Left ventricle myocardium inferior (tissue), 1 donor: ENCODE measurements around the gene GNAI1. TPM values are rescaled to one million over a fixed set of nuclear protein-coding genes. Genes with fewer than 3 reads are reported as not detected.

ENCODE experiments used
- DNase-seq: peaks from one replicate; pipeline ENCODE4 v3.0.0-alpha.2; 2020
- H3K27ac ChIP-seq: fragments of 200-600 bp; replicated peaks from 2 replicates; pipeline ENCODE4 v1.8.0; 2021
- H3K27me3 ChIP-seq: fragments of 200-600 bp; 2 replicates; pipeline ENCODE4 v1.8.0; 2021; ENCODE audit warnings: low read depth
- H3K36me3 ChIP-seq: fragments of 200-600 bp; 2 replicates; pipeline ENCODE4 v1.8.0; 2021
- H3K4me1 ChIP-seq: fragments of 200-600 bp; 2 replicates; pipeline ENCODE4 v1.8.0; 2021
- H3K4me3 ChIP-seq: fragments of 200-600 bp; 2 replicates; pipeline ENCODE4 v1.8.0; 2021; ENCODE audit warnings: mild to moderate bottlenecking, moderate library complexity
- H3K9me3 ChIP-seq: fragments of 200-600 bp; replicated peaks from 2 replicates; pipeline ENCODE4 v1.8.0; 2021
- intact Hi-C: fragments of 100-400 bp; cut with micrococcal nuclease; formaldehyde crosslinking; loops from one replicate; pipeline ENCODE4 v1.11.0; 2022
- total RNA-seq: library from RNA; stranded (reverse); fragmentation: NEBNext Ultra II Directional; extraction: Animal tissue kit (Norgen Biotek cat#: 25700); gene quantifications from one replicate; pipeline ENCODE4 v1.2.1, GENCODE V29; 2021
- TF ChIP-seq, protein P1 (sequence below): fragments of 200-600 bp; IDR thresholded peaks from 2 replicates; pipeline ENCODE4 v1.8.0; 2021; ENCODE audit warnings: antibody characterized with exemption, mild to moderate bottlenecking, borderline replicate concordance
- donor health status: DM: no; HTN: yes; CAD: no; lungs with severe emphysema.

The GNAI1 gene
- total RNA-seq, 1 donor from 2014 or later: 14.5 TPM

DNA sequence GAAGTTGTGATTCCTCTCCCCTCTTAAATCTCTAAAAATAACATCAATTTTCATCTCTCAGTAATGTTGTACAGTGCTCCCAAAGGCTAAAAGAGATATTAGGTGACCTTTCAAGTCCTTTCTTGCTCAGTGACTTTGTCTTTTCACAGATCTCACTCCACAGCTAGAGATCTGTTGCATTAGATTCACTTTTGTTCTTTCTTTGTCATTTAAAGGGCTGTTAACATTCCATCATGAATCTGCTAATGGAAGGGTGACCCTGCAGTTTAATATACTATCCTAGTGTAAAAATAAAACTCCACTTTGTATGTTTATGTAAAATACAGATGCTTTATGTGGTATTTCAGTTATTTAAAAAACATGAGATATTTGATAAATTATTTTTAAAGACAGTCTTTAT is 30.5 kb downstream of the GNAI1 start:
- Histone ChIP-seq H3K9me3 (peaks cover 11% of the 10 kb centered on the region), H3K27me3 (no peaks in the 10 kb centered on the region), H3K36me3 (peaks cover 4% of the 10 kb centered on the region), H3K4me3 (no peak overlapping the region), H3K4me1 (peaks cover 13% of the 10 kb centered on the region), H3K27ac (no peak overlapping the region)
- TF ChIP-seq, protein P1, sequence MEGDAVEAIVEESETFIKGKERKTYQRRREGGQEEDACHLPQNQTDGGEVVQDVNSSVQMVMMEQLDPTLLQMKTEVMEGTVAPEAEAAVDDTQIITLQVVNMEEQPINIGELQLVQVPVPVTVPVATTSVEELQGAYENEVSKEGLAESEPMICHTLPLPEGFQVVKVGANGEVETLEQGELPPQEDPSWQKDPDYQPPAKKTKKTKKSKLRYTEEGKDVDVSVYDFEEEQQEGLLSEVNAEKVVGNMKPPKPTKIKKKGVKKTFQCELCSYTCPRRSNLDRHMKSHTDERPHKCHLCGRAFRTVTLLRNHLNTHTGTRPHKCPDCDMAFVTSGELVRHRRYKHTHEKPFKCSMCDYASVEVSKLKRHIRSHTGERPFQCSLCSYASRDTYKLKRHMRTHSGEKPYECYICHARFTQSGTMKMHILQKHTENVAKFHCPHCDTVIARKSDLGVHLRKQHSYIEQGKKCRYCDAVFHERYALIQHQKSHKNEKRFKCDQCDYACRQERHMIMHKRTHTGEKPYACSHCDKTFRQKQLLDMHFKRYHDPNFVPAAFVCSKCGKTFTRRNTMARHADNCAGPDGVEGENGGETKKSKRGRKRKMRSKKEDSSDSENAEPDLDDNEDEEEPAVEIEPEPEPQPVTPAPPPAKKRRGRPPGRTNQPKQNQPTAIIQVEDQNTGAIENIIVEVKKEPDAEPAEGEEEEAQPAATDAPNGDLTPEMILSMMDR: no peak
- no peak for DNase-seq
- intact Hi-C loops: no loop called here

DNA sequence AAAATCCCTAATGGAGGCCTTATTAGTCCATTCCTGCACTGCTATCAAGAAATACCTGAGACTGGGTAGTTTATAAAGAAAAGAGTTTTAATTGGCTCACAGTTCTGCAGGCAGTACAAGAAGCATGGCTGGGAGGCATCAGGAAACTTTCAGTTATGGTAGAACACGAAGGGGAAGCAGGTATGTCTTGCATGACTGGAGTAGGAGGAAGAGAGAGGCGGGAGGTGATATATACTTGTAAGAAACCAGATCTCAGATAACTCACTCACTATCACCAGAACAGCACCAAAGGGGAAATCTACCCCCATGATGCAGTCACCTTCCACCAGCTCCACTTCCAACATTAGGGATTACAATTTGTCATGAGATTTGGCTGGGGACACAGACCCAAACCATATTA is 35.8 kb downstream of the GNAI1 start:
- Histone ChIP-seq H3K27me3 (no peaks in the 10 kb centered on the region), H3K4me3 (no peak overlapping the region), H3K27ac (no peak overlapping the region), H3K4me1 (peaks cover 1% of the 10 kb centered on the region), H3K36me3 (peaks cover 12% of the 10 kb centered on the region), H3K9me3 (peaks cover 36% of the 10 kb centered on the region)
- no peak for DNase-seq
- intact Hi-C loops: no loop called here
- TF ChIP-seq, protein P1: no peak

DNA sequence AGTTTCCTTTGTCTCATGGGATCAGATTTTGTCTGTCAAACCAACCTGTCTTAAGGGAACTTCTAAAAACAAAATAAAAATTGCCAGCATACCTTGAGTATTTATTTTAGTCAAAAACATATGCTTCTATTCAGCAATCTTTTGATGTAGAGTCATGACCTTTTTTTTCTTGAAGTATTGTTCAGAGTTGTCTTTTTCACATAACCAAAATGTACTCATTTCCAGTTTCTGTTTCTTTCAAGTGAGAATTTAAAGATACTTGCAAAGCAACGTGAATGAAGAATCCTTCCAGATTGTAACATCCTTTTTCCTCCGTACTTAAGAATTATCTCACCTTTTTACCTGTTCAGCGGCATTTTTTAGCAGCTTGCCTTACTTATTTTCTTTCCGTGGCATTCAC is 37.8 kb downstream of the GNAI1 start:
- DNase-seq: no peak
- H3K27ac ChIP-seq: no peak overlapping the region
- H3K4me3 ChIP-seq: no peak overlapping the region
- TF ChIP-seq, protein P1: no peak
- peaks cover 39% of the 10 kb centered on the region for H3K9me3 ChIP-seq
- intact Hi-C loops: no loop called here
- H3K4me1 ChIP-seq: peaks cover 3% of the 10 kb centered on the region
- no peaks in the 10 kb centered on the region for H3K27me3 ChIP-seq
- peaks cover 12% of the 10 kb centered on the region for H3K36me3 ChIP-seq

DNA sequence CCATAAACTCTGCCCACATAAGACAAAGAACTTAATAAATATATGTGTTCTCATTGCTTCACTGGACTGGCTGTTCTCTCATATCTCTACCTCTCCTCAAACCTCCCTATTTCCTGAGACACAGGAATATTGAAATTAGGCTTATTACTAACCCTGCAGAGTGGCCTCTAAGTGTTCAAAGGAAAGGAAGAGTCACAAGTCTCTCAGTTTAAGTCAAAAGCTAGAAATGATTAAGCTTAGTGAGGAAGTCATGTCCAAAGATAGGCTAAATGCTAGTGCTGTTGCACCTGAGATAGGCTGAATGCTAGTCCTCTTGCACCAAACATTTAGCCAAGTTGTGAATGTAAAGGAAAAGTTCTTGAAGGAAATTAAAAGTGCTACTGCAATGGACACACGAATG is 41.1 kb downstream of the GNAI1 start:
- Histone ChIP-seq H3K36me3 (peaks cover 4% of the 10 kb centered on the region), H3K27ac (no peak overlapping the region), H3K27me3 (no peaks in the 10 kb centered on the region), H3K4me3 (no peak overlapping the region), H3K9me3 (peaks cover 22% of the 10 kb centered on the region), H3K4me1 (peaks cover 12% of the 10 kb centered on the region)
- TF ChIP-seq, protein P1: no peak
- intact Hi-C loops: no loop called here
- DNase-seq: no peak

DNA sequence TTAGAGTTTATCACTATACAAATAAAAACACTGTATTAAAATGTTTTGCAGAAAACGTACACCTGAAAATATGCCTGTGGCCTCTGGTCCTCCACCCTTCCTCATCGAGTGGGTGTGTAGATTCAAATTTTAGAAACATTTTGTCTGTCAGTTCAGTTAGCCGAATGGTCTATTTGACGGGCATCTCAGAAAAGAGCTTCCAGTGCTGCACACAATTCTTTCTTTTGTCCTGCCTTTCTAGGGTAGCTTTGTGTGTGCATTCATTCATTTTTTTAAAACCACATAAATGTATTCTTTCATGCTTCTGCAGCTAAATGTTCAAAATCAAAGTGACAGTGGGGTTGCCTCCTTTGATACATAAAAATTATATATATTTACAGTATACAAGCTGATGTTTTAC is 46.8 kb downstream of the GNAI1 start:
- Histone ChIP-seq H3K9me3 (no peaks in the 10 kb centered on the region), H3K36me3 (no peaks in the 10 kb centered on the region), H3K27ac (no peak overlapping the region), H3K4me1 (peaks cover 19% of the 10 kb centered on the region), H3K27me3 (no peaks in the 10 kb centered on the region), H3K4me3 (no peak overlapping the region)
- DNase-seq: no peak
- intact Hi-C loops: no loop called here
- TF ChIP-seq, protein P1: no peak
